ENCODE data around the gene CD99L2.

The CD99L2 gene

GRCh38 chrX:150898343-150899190 lies at the start of gene CD99L2:
CD99L2 (minus strand) TSS chrX:150898668; CDS start chrX:150898588, 80 bp downstream.
- CTCF ChIA-PET = no interaction called here

GRCh38 chrX:150944233-150944632 lies 45.8 kb upstream of the CD99L2 start:
- CTCF ChIA-PET = no interaction called here
- H3K4me1 Mint-ChIP-seq = no peaks in the 10 kb centered on the region
- H3K36me3 Mint-ChIP-seq = no peaks in the 10 kb centered on the region
- H3K4me3 Mint-ChIP-seq = no peak overlapping the region
- H3K9me3 Mint-ChIP-seq = no peaks in the 10 kb centered on the region
- no peak for DNase-seq
- peaks cover 8% of the 10 kb centered on the region for H3K27me3 Mint-ChIP-seq
- no peak overlapping the region for H3K27ac Mint-ChIP-seq

More at GRCh38 chrX:150898343-150899190, at the start of gene CD99L2:
- Mint-ChIP-seq H3K36me3 (no peaks in the 10 kb centered on the region), H3K27me3 (peaks cover 23% of the 10 kb centered on the region), H3K9me3 (no peaks in the 10 kb centered on the region), H3K4me1 (peaks cover 18% of the 10 kb centered on the region), H3K4me3 (peak within 1 kb of the TSS; percentile 78), H3K27ac (peak within 1 kb of the TSS; percentile 82)
- peak; percentile 91 for DNase-seq

GRCh38 chrX:150942942-150943594 lies 44.6 kb upstream of the CD99L2 start:
- no peaks in the 10 kb centered on the region for H3K4me1 Mint-ChIP-seq
- no peaks in the 10 kb centered on the region for H3K36me3 Mint-ChIP-seq
- no peaks in the 10 kb centered on the region for H3K9me3 Mint-ChIP-seq
- CTCF ChIA-PET = no interaction called here
- no peak overlapping the region for H3K4me3 Mint-ChIP-seq
- H3K27me3 Mint-ChIP-seq = peaks cover 5% of the 10 kb centered on the region
- no peak for DNase-seq
- H3K27ac Mint-ChIP-seq = no peak overlapping the region

GRCh38 chrX:150941580-150941979 lies 43.1 kb upstream of the CD99L2 start:
- CTCF ChIA-PET = no interaction called here
- H3K4me3 Mint-ChIP-seq = no peak overlapping the region
- H3K4me1 Mint-ChIP-seq = no peaks in the 10 kb centered on the region
- H3K27me3 Mint-ChIP-seq = peaks cover 5% of the 10 kb centered on the region
- DNase-seq = no peak
- H3K27ac Mint-ChIP-seq = no peak overlapping the region
- H3K9me3 Mint-ChIP-seq = no peaks in the 10 kb centered on the region
- no peaks in the 10 kb centered on the region for H3K36me3 Mint-ChIP-seq

- Mint-ChIP-seq H3K4me3 (no peak overlapping the region), H3K27me3 (peaks cover 5% of the 10 kb centered on the region), H3K9me3 (no peaks in the 10 kb centered on the region), H3K36me3 (no peaks in the 10 kb centered on the region), H3K27ac (no peak overlapping the region), H3K4me1 (no peaks in the 10 kb centered on the region)
- CTCF ChIA-PET = interaction anchor here (0.7 kb wide), 1 partner anchor 9 kb away, joined by 3 read pairs; no protein-coding TSS in a partner anchor
- no peak for DNase-seq
Observed at GRCh38 chrX:150940844-150941495, 42.5 kb upstream of the CD99L2 start.

GRCh38 chrX:150936556-150936955 lies 38.1 kb upstream of the CD99L2 start:
- Mint-ChIP-seq H3K4me3 (no peak overlapping the region), H3K27me3 (peaks cover 11% of the 10 kb centered on the region), H3K9me3 (no peaks in the 10 kb centered on the region), H3K4me1 (no peaks in the 10 kb centered on the region), H3K27ac (no peak overlapping the region), H3K36me3 (no peaks in the 10 kb centered on the region)
- DNase-seq = no peak
- CTCF ChIA-PET = no interaction called here

GRCh38 chrX:150935467-150935866 lies 37.0 kb upstream of the CD99L2 start:
- Mint-ChIP-seq H3K4me1 (no peaks in the 10 kb centered on the region), H3K9me3 (no peaks in the 10 kb centered on the region), H3K27ac (no peak overlapping the region), H3K27me3 (peaks cover 6% of the 10 kb centered on the region), H3K4me3 (no peak overlapping the region), H3K36me3 (no peaks in the 10 kb centered on the region)
- no peak for DNase-seq
- CTCF ChIA-PET = no interaction called here

- no peak overlapping the region for H3K27ac Mint-ChIP-seq
Observed at GRCh38 chrX:150934453-150934852, 36.0 kb upstream of the CD99L2 start.

GRCh38 chrX:150933945-150934350 lies 35.5 kb upstream of the CD99L2 start:
- Mint-ChIP-seq H3K36me3 (no peaks in the 10 kb centered on the region), H3K27me3 (peaks cover 6% of the 10 kb centered on the region), H3K9me3 (no peaks in the 10 kb centered on the region), H3K4me1 (no peaks in the 10 kb centered on the region), H3K4me3 (no peak overlapping the region), H3K27ac (no peak overlapping the region)
- no peak for DNase-seq
- CTCF ChIA-PET = no interaction called here

More at GRCh38 chrX:150934453-150934852, 36.0 kb upstream of the CD99L2 start:
- H3K4me1 Mint-ChIP-seq = no peaks in the 10 kb centered on the region
- no peak for DNase-seq
- H3K27me3 Mint-ChIP-seq = peaks cover 6% of the 10 kb centered on the region
- H3K36me3 Mint-ChIP-seq = no peaks in the 10 kb centered on the region
- CTCF ChIA-PET = no interaction called here
- no peaks in the 10 kb centered on the region for H3K9me3 Mint-ChIP-seq
- no peak overlapping the region for H3K4me3 Mint-ChIP-seq

GRCh38 chrX:150929058-150929457 lies 30.6 kb upstream of the CD99L2 start:
- no peaks in the 10 kb centered on the region for H3K4me1 Mint-ChIP-seq
- no peak overlapping the region for H3K27ac Mint-ChIP-seq
- CTCF ChIA-PET = no interaction called here
- H3K9me3 Mint-ChIP-seq = no peaks in the 10 kb centered on the region
- no peak for DNase-seq
- H3K36me3 Mint-ChIP-seq = no peaks in the 10 kb centered on the region
- H3K27me3 Mint-ChIP-seq = peaks cover 10% of the 10 kb centered on the region
- H3K4me3 Mint-ChIP-seq = no peak overlapping the region

- H3K27ac Mint-ChIP-seq = no peak overlapping the region
- DNase-seq = no peak
- H3K27me3 Mint-ChIP-seq = peaks cover 6% of the 10 kb centered on the region
- CTCF ChIA-PET = no interaction called here
- H3K36me3 Mint-ChIP-seq = no peaks in the 10 kb centered on the region
- H3K9me3 Mint-ChIP-seq = no peaks in the 10 kb centered on the region
- H3K4me3 Mint-ChIP-seq = no peak overlapping the region
- no peaks in the 10 kb centered on the region for H3K4me1 Mint-ChIP-seq
Observed at GRCh38 chrX:150926791-150927190, 28.3 kb upstream of the CD99L2 start.

- Mint-ChIP-seq H3K9me3 (no peaks in the 10 kb centered on the region), H3K4me3 (no peak overlapping the region), H3K27me3 (peaks cover 6% of the 10 kb centered on the region), H3K36me3 (no peaks in the 10 kb centered on the region), H3K4me1 (no peaks in the 10 kb centered on the region), H3K27ac (no peak overlapping the region)
- CTCF ChIA-PET = no interaction called here
- no peak for DNase-seq
Observed at GRCh38 chrX:150926304-150926703, 27.8 kb upstream of the CD99L2 start.

GRCh38 chrX:150919401-150919800 lies 20.9 kb upstream of the CD99L2 start:
- H3K27me3 Mint-ChIP-seq = no peaks in the 10 kb centered on the region
- H3K4me1 Mint-ChIP-seq = no peaks in the 10 kb centered on the region
- no peak overlapping the region for H3K27ac Mint-ChIP-seq
- no peaks in the 10 kb centered on the region for H3K9me3 Mint-ChIP-seq
- no peak for DNase-seq
- CTCF ChIA-PET = no interaction called here
- no peaks in the 10 kb centered on the region for H3K36me3 Mint-ChIP-seq
- H3K4me3 Mint-ChIP-seq = no peak overlapping the region

- Mint-ChIP-seq H3K36me3 (no peaks in the 10 kb centered on the region), H3K9me3 (no peaks in the 10 kb centered on the region), H3K4me1 (no peaks in the 10 kb centered on the region), H3K27me3 (peaks cover 5% of the 10 kb centered on the region), H3K4me3 (no peak overlapping the region), H3K27ac (no peak overlapping the region)
- DNase-seq = no peak
- CTCF ChIA-PET = no interaction called here
Observed at GRCh38 chrX:150913511-150913910, 15.0 kb upstream of the CD99L2 start.

- Mint-ChIP-seq H3K27me3 (peaks cover 11% of the 10 kb centered on the region), H3K4me3 (no peak overlapping the region), H3K4me1 (no peaks in the 10 kb centered on the region), H3K36me3 (no peaks in the 10 kb centered on the region), H3K9me3 (no peaks in the 10 kb centered on the region), H3K27ac (no peak overlapping the region)
- CTCF ChIA-PET = no interaction called here
- DNase-seq = no peak
Observed at GRCh38 chrX:150907474-150907873, 9.0 kb upstream of the CD99L2 start.
